GM18505 (cell line): ENCODE results near the gene POLR3B.

Source experiments
- ATAC-seq: cut with Tn5 transposase; IDR thresholded peaks from one replicate; pipeline ENCODE4 v1.9.1; 2021; ENCODE audit not compliant: unreplicated experiment
- POLR2A ChIP-seq: IDR thresholded peaks from 4 replicates; pipeline ENCODE4 v1.6.1; 2011; ENCODE audit warnings: borderline replicate concordance; ENCODE audit not compliant: insufficient read depth, insufficient read length; ENCODE audit errors: extremely low read depth

The POLR3B gene

GRCh38 chr12:106415134-106415533, 57.6 kb downstream of the POLR3B start:
- TF ChIP-seq POLR2A: no peak
- ATAC-seq: no peak

- TF ChIP-seq POLR2A: no peak
- no peak for ATAC-seq
These were observed 58.7 kb downstream of the POLR3B start for GRCh38 chr12:106416273-106416672.

- no peak for ATAC-seq
- TF ChIP-seq POLR2A: no peak
These were observed 60.7 kb downstream of the POLR3B start for GRCh38 chr12:106417926-106418910.

- TF ChIP-seq POLR2A: no peak
- ATAC-seq: no peak
These were observed 61.4 kb downstream of the POLR3B start for GRCh38 chr12:106418970-106419369.

GRCh38 chr12:106423291-106423690, 65.7 kb downstream of the POLR3B start:
- TF ChIP-seq POLR2A: no peak
- no peak for ATAC-seq

- ATAC-seq: no peak
- TF ChIP-seq POLR2A: no peak
These were observed 67.6 kb downstream of the POLR3B start for GRCh38 chr12:106425061-106425702.

- ATAC-seq: no peak
- no peak for TF ChIP-seq POLR2A
These were observed 70.4 kb downstream of the POLR3B start for GRCh38 chr12:106427917-106428316.

- TF ChIP-seq POLR2A: no peak
- no peak for ATAC-seq
These were observed 70.8 kb downstream of the POLR3B start for GRCh38 chr12:106428384-106428783.

- TF ChIP-seq POLR2A: no peak
- no peak for ATAC-seq
These were observed 71.5 kb downstream of the POLR3B start for GRCh38 chr12:106429043-106429552.

- no peak for TF ChIP-seq POLR2A
- no peak for ATAC-seq
These were observed 72.1 kb downstream of the POLR3B start for GRCh38 chr12:106429636-106430035.

- TF ChIP-seq POLR2A: no peak
- no peak for ATAC-seq
These were observed 74.4 kb downstream of the POLR3B start for GRCh38 chr12:106431839-106432411.

- ATAC-seq: no peak
- TF ChIP-seq POLR2A: no peak
These were observed 75.5 kb downstream of the POLR3B start for GRCh38 chr12:106433055-106433454.

- TF ChIP-seq POLR2A: no peak
- no peak for ATAC-seq
These were observed 77.0 kb downstream of the POLR3B start for GRCh38 chr12:106434526-106434925.
